HG02759 (cell line): ENCODE results near the gene TPRX2.
"Not testable (repeated sequence)": the region's sequence is repeated elsewhere in the genome, so short reads cannot be mapped to it uniquely, and the experiment has no call there.

Experiments
- ATAC-seq: cut with Tn5 transposase; IDR thresholded peaks from one replicate; pipeline ENCODE4 v1.9.1; 2021; ENCODE audit warnings: mild to moderate bottlenecking, moderate library complexity; ENCODE audit not compliant: unreplicated experiment

Gene TPRX2

DNA sequence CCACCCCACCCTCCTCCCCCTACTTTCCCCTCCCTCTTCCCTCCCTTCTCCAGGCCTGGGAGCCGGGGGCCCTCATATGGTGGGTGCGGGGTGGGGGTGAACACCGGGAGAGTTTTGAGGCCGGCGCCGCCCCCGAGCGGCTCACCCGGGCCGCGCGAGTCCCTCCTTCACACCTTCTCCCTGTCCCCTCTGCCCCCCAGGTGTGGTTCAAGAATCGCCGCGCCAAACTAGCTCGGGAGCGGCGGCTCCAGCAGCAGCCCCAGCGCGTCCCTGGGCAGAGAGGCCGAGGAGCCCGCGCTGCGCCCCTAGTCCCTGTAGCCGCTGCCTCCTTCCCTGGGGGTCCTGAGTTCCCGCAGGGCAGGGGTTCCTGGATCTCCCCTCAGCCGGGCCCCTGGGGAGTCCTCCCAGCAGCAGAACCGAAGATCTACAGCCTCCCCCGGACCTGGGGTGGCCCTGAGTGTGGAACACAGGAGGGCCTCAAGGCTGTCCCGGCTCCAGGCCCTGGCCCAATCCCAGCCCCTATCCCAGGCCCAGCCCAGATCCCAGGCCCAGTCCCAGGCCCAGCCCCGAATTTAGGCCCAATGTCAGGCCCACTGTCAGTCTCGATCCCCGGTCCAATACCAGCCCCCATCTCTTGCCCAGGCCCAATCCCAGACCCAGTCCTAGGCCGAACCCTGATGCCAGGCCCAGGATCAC lies 1.7 kb downstream of the TPRX2 start:
- ATAC-seq, result no peak

DNA sequence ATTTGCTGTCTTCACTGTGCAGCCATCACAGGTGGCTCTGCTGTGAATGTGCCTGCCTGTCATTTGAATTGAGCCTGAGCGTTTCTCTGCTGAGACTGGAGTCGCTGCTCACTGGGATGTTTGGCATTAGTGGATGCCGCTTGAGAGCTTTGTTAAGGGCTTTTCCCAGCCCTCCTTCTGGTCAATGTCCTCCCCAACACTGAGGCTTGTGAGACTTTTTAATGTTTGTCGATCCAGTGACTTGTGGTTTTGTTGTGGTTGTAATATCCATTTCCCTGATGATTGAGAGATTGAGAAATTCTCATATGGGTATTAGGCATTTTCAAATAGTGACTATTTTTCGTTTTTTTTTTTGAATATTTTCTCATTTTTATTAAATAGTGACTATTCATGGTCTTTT lies 2.6 kb downstream of the TPRX2 start:
- no peak for ATAC-seq

DNA sequence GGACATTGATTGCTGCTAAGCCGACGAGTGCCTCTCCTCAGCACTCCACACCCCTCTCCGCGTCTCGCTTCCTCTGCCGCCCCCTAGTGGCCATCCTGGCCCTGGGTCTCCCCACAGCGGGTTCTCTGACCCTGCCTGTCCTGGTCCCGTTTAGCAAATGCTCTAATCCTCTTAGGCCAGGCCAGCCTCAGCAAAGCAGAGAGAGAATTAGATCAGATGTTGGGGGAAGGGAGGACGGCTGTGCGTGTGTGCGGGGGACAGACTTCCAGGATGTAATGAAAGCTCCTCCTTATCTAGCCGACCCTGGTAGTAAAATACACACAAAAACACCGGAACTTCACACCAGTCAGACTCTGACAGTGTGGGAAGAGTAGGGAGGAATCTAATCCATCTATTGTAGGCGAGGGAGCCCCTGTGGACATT lies 4.5 kb downstream of the TPRX2 start:
- no peak for ATAC-seq

- ATAC-seq, result no peak
Measured at GRCh38 chr19:47865166-47865565, 6.1 kb downstream of the TPRX2 start.

GRCh38 chr19:47878906-47879305 lies 19.9 kb downstream of the TPRX2 start:
- ATAC-seq, result no peak

DNA sequence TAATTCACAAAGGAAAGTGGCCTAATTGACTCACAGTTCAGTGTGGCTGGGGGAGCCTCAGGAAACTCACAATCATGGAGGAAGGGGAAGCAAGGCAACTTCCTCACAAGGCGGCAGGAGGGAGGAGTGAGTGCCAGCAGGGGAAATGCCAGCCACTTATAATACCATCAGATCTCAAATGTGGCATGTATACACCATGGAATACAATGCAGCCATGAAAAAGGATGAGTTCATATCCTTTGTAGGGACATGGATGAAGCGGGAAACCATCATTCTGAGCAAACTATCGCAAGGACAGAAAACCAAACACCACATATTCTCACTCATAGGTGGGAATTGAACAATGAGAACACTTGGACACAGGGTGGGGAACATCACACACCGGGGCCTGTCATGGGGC lies 20.4 kb downstream of the TPRX2 start:
- ATAC-seq, result not testable (repeated sequence)

DNA sequence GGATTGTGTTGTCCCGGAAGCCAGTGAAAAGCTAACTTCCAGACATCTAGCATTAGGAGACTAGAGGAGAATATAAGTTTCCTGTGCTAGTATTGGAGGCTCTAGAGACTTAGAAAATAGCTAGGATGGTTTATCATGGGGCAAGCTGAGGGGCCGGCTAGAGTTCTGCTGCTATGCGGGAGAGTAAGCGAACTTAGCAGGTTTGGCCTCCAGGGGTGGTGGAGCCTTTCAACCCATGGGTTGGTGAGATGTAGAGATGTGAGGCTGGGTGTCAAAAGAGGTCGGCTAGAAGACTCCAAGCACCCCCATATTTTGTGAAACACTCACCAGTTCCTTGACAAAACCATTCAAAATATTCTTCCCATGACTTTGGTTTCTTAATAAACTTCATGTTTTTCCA lies 22.7 kb downstream of the TPRX2 start:
- ATAC-seq, result no peak

DNA sequence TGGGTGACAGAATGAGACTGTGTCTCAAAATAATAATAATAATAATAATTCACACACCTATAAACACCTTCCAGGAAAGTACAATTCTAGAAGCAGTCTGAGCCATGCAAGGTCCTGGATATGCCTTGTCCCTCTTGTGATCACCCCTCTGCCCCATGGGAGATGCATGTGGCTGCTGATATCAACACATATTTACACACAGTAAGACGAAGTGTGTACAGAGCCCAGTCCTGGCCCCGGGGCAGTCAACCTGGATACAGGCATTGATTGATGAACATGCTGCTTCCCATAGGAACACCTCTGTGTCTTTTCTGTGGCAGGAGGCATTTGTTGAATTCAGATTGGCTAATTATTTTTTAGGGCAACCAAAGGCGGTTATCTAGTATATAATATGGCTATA lies 23.9 kb downstream of the TPRX2 start:
- ATAC-seq, result no peak

- ATAC-seq, result no peak
Measured at GRCh38 chr19:47885067-47885463, 26.0 kb downstream of the TPRX2 start.

GRCh38 chr19:47886010-47886559 lies 27.1 kb downstream of the TPRX2 start, which contains the start of gene SULT2A1:
Gene SULT2A1 (minus strand): TSS chr19:47886315. CDS start chr19:47886257, 58 bp downstream.
- ATAC-seq, result no peak

- ATAC-seq, result no peak
Measured at GRCh38 chr19:47890865-47891621, 32.0 kb downstream of the TPRX2 start.

GRCh38 chr19:47891622-47891922 lies 32.5 kb downstream of the TPRX2 start:
- no peak for ATAC-seq

DNA sequence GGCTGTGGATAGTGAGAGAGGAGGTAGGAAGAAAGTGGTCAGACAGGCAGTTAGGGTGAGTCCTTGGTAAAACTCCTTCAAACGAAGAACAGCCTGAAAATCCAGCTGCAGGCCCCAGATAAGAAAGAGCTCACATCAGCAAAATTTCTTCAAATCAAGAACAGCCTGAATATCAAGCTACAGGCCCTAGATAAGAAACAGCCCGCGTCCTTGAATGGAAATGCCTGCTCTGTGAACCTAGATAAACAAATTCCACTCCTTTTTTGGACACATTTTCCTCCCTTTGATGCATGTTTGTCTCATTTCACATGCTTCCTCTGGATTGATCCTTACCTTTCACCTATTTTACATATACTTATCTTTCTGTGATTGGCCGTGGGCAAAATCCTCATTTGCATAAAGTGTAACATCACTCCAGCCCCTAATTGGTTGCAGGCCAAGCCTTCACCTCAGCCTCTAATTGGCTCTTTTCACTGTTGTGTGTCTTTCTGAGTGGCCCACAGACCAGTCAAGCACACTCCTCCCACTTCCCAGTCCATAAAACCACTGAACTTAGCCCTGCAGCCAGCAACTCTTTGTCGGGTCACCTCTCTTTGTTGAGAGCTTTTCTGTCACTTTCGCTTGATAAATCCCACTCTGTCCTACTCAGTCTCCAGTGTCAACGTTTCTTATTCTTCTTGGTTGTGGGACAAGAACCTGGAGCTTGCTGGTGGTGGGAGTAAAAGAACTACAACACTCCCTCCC lies 33.1 kb downstream of the TPRX2 start:
- no peak for ATAC-seq

- no peak for ATAC-seq
Measured at GRCh38 chr19:47895165-47895782, 36.2 kb downstream of the TPRX2 start.

DNA sequence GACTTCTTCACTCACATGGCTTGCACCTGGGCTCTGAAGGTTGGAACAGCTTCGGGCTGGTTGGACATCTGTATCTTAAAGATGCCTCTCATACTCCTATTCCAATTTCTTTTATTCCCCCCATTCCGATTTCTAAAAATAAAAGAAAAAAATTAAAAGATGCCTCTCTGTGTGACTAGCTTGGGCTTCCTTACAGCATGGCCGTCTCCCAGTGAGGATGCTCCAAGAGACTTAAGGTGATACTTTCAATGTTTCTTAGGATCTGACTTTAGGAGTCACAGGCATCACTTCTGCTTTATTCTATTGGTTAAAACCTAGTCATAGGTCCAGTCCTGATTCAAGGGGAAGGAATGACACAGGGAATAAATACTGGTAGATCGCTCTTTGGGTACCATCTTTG lies 37.0 kb downstream of the TPRX2 start:
- ATAC-seq, result no peak

DNA sequence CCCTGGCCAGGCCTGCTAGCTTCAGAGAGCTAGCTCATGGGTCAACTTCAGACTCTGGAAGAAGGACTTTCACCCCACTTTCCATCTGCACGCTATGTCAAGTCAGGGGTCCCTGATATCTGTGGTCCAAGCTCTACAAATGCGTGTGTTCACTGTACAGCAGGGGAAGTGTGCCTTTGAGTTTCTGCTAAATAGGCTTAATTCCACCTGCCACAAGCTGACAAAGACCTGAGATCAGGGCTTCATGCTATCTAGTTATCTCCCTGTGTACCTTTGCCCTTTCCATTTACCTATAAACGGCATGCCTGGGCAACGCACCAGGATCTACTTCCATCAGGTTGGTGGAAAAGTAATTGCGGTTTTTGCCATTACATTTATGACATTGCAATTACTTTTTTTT lies 37.7 kb downstream of the TPRX2 start:
- ATAC-seq, result no peak

DNA sequence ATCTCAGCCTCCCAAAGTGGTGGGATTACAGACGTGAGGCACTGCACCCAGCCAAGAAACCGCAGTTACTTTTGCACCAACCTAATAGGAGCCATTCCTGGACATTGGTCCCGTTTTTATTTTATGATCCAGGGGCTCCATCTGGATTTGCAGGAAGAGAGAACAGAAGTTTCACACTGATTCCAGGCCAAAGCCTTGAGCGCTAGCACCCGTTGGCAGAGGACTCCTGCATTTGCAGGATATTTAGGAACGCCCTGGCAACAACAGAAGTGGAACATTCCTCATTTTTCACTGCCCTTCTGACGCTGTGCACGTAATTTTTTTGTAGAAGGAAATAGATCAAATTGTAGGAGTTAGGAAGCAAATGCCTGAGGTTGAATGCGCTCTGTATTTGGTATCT lies 38.8 kb downstream of the TPRX2 start:
- ATAC-seq, result no peak

GRCh38 chr19:47899335-47899734 lies 40.3 kb downstream of the TPRX2 start:
- no peak for ATAC-seq

DNA sequence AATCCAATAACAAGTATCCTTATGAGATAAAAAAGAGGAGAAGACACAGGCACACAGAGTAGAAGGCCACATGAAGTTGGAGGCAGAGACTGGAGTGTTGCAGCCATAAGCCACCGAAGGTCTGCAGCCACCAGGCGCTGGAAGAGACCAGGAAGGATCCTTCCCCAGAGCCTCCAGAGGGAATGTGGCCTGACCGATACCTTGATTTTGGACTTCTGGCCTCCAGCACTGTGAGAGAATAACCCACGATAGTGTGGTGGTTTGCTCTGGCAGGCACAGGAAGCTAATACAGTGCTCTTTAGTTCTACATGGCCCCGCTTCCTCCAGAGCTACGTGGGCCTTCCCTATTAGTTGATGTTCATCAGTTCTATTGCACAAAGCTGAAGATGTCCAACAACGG lies 42.3 kb downstream of the TPRX2 start:
- ATAC-seq, result no peak

DNA sequence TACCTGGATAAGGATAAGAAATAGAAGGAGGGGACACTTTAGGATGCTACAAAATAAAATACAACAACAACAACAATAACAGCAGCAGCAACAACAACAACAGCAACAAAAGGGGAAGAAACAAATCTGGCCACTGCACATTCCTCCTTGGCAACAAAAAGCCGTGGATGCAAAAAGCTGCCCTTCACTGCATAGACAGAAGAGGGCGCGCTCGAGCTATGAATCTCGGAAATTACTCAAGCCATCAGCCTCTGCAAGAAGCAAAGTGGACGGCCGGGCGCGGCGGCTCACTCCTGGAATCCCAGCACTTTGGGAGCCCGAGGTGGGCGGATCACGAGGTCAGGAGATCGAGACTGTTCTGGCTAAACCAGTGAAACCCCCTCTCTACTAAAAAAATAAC lies 50.3 kb downstream of the TPRX2 start:
- not testable (repeated sequence) for ATAC-seq

GRCh38 chr19:47910191-47910590 lies 51.2 kb downstream of the TPRX2 start:
- ATAC-seq, result not testable (repeated sequence)
